Stomach (tissue), 9 donors: ENCODE data around the gene C11orf86. TPM values are rescaled to one million over a fixed set of nuclear protein-coding genes. Genes with fewer than 3 reads are reported as not detected.

ENCODE experiments used
- DNase-seq, 2 donors: peaks; one replicate each; pipeline versions ENCODE4 v3.0.0 to v3.0.0-alpha.2; 2013 to 2019
- H3K27ac ChIP-seq, 5 donors: fragments of 200-600 bp in 4 of 5; sonication (generic) in 4 of 5; one replicate each; pipeline ENCODE4 v1.5.1; 2013 to 2019; ENCODE audit warnings: mild to moderate bottlenecking in 1 of 5, moderate library complexity in 1 of 5
- H3K27me3 ChIP-seq, 3 donors: fragments of 200-600 bp; sonication (generic); one replicate each; pipeline ENCODE4 v1.5.1; 2017 to 2019; ENCODE audit warnings: mixed run types in 1 of 3
- H3K36me3 ChIP-seq, 4 donors: fragments of 200-600 bp; sonication (generic); 1 replicate in 3 of 4; 2 replicates in 1 of 4; pipeline ENCODE4 v1.5.1; 2016 to 2019
- H3K4me1 ChIP-seq, 4 donors: fragments of 200-600 bp; sonication (generic); one replicate each; pipeline ENCODE4 v1.5.1; 2016 to 2019
- H3K4me3 ChIP-seq, 4 donors: fragments of 200-600 bp; sonication (generic) in 3 of 4; one replicate each; pipeline ENCODE4 v1.5.1; 2016 to 2019; ENCODE audit warnings: mild to moderate bottlenecking in 1 of 4
- H3K9me3 ChIP-seq, 4 donors: fragments of 200-600 bp; sonication (generic); one replicate each; pipeline ENCODE4 v1.5.1; 2016 to 2019
- EP300 ChIP-seq: sonication (generic); formaldehyde crosslinking; IDR thresholded peaks from one replicate; pipeline ENCODE4 v1.6.1; 2017; ENCODE audit warnings: antibody characterized with exemption
- POLR2A ChIP-seq, 4 donors: fragments of 450-650 bp; IDR thresholded peaks; one replicate each; pipeline ENCODE4 v1.6.1; 2016; ENCODE audit warnings: antibody characterized with exemption in 4 of 4, control low read depth in 2 of 4, mild to moderate bottlenecking in 1 of 4, moderate library complexity in 1 of 4
- POLR2AphosphoS5 ChIP-seq, 3 donors: sonication (generic); formaldehyde crosslinking; IDR thresholded peaks; one replicate each; pipeline ENCODE4 v1.6.1; 2016; ENCODE audit warnings: antibody characterized with exemption in 3 of 3
- WGBS, 5 donors: extraction: QIAGEN DNeasy Blood & Tissue Kit in 3 of 5; methylation state at CpG; one replicate each; pipeline versions ENCODE4 v1.1.5 to v1.1.7; 2013 to 2018; 5-methylcytosine and 5-hydroxymethylcytosine counted together
- intact Hi-C: fragments of 100-400 bp; cut with DNase I; formaldehyde crosslinking; loops from one replicate; pipeline ENCODE4 v1.15.1; 2023; ENCODE audit warnings: low total_unique reads
- polyA plus RNA-seq, 3 donors: library from polyadenylated mRNA; stranded (reverse); fragments of 200-250 nt; gene quantifications; one replicate each; pipeline ENCODE4 v1.2.3, GENCODE V29; 2013
- total RNA-seq, 5 donors: library from RNA; depleted of rRNA; stranded (reverse); fragments of >200 nt; gene quantifications; one replicate each; pipeline versions ENCODE4 v1.1.0 to v1.2.3, GENCODE V29; 2014 to 2016
- TF ChIP-seq, protein P1 (sequence below), 7 experiments: fragments of 450-650 bp in 4 of 7; fragments of 200-600 bp in 3 of 7; sonication (generic) in 3 of 7; IDR thresholded peaks; one replicate each; pipeline ENCODE4 v1.5.1; 2016 to 2019; ENCODE audit warnings: antibody characterized with exemption in 7 of 7, control low read depth in 2 of 7, mild to moderate bottlenecking in 1 of 7
- donor health status: healthy with polysubstance abuse.
- donor health status: Bipolar disorder and iron deficiency.
- donor health status: healthy.

C11orf86 gene
- total and polyA plus RNA-seq, 8 donors, result 0.37 to 2.9 (median 1.1) TPM; not detected in 5

DNA sequence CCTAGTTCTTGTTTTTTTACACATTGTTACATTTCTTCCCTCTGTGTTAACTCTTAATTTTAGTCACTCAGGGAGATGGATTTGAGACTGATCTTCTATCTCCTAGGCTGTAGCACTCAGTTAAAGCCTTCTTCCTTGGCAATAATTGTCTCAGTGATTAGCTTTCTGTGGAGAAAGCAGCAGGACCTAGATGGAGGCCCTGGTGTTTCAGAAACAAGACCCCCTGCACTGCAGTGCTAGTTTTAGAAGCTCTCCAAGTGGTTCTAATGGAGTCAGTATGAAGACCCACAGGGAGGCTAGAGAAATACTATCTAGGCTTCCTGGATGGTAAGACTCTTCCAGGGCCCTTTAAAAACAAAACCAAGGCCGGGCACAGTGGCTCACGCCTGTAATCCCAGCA lies 12.9 kb upstream of the C11orf86 start:
- no peak for TF ChIP-seq POLR2A (IDR thresholded peaks at IDR 0.05)
- TF ChIP-seq POLR2AphosphoS5 (IDR thresholded peaks at IDR 0.05), result no peak
- TF ChIP-seq, protein P1, sequence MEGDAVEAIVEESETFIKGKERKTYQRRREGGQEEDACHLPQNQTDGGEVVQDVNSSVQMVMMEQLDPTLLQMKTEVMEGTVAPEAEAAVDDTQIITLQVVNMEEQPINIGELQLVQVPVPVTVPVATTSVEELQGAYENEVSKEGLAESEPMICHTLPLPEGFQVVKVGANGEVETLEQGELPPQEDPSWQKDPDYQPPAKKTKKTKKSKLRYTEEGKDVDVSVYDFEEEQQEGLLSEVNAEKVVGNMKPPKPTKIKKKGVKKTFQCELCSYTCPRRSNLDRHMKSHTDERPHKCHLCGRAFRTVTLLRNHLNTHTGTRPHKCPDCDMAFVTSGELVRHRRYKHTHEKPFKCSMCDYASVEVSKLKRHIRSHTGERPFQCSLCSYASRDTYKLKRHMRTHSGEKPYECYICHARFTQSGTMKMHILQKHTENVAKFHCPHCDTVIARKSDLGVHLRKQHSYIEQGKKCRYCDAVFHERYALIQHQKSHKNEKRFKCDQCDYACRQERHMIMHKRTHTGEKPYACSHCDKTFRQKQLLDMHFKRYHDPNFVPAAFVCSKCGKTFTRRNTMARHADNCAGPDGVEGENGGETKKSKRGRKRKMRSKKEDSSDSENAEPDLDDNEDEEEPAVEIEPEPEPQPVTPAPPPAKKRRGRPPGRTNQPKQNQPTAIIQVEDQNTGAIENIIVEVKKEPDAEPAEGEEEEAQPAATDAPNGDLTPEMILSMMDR (IDR thresholded peaks at IDR 0.05), result no peak
- no peak for TF ChIP-seq EP300
- Histone ChIP-seq H3K36me3 (no peaks in the 10 kb centered on the region), H3K4me3 (no peak overlapping the region), H3K9me3 (no peaks in the 10 kb centered on the region), H3K27ac (no peak overlapping the region), H3K4me1 (peaks cover 7 to 17% (median 13%) of the 10 kb centered on the region in 4 donors), H3K27me3 (no peaks in the 10 kb centered on the region)
- intact Hi-C loops, result no loop called here
- no peak for DNase-seq
- 82 to 95% (median 89%) methylated on average over 2 of the region's 2 CpGs for WGBS, 5 donors

DNA sequence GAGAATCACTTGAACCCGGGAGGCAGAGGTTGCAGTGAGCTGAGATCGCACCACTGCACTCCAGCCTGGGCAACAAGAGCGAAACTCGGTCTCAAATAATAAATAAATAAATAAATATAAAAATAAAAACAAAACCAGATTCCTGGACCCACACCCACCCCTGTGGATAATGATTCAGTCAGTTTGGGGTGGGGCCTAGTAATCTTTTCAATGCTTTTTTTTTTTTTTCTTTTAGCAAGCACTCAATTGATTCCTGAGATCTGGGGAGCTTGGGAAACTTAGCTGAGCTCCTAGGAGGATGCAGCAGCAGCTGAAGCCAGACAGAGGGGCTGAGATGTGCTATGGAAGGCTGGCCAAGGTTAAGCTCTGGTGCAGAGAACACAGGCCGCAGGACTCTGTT lies 12.3 kb upstream of the C11orf86 start:
- no peaks in the 10 kb centered on the region for H3K27me3 ChIP-seq
- intact Hi-C loops, result no loop called here
- no peaks in the 10 kb centered on the region for H3K36me3 ChIP-seq
- no peak overlapping the region for H3K4me3 ChIP-seq
- WGBS, 5 donors, result 91 to 98% (median 96%) methylated on average over 4 to 5 of the region's 5 CpGs
- no peak for TF ChIP-seq POLR2A (IDR thresholded peaks at IDR 0.05)
- TF ChIP-seq, protein P1 (IDR thresholded peaks at IDR 0.05), result no peak
- H3K4me1 ChIP-seq, result peaks cover 2 to 11% (median 8%) of the 10 kb centered on the region in 4 donors
- no peak for DNase-seq
- no peaks in the 10 kb centered on the region for H3K9me3 ChIP-seq
- no peak overlapping the region for H3K27ac ChIP-seq

DNA sequence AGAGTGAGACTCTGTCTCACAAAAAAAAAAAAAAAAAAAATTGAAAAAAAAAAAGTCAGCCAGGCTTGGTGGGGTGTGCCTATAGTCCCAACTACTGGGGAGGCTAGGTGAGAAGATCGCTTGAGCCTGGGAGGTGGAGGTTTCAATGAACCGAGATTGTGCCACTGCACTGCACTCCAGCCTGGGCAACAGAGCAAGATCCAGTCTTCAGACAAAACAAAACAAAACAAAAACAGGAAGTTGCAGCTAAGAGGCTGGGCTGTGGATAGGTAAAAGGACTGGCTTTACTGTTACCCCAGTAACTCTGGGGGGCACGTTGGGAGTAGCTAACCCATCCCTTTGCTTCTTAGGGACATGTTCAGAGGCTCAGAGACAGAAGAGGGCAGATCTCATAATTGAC lies 10.6 kb upstream of the C11orf86 start:
- Histone ChIP-seq H3K4me1 (peaks cover 0 to under 1% (median 0%) of the 10 kb centered on the region in 4 donors), H3K36me3 (no peaks in the 10 kb centered on the region), H3K9me3 (no peaks in the 10 kb centered on the region), H3K27me3 (no peaks in the 10 kb centered on the region), H3K27ac (no peak overlapping the region), H3K4me3 (no peak overlapping the region)
- intact Hi-C loops, result no loop called here
- WGBS, 5 donors, result 72 to 86% (median 81%) methylated on average over 3 of the region's 3 CpGs
- no peak for DNase-seq
- TF ChIP-seq, protein P1 (IDR thresholded peaks at IDR 0.05), result no peak
- TF ChIP-seq POLR2A (IDR thresholded peaks at IDR 0.05) (no peak), EP300 (no peak), POLR2AphosphoS5 (IDR thresholded peaks at IDR 0.05) (no peak)

DNA sequence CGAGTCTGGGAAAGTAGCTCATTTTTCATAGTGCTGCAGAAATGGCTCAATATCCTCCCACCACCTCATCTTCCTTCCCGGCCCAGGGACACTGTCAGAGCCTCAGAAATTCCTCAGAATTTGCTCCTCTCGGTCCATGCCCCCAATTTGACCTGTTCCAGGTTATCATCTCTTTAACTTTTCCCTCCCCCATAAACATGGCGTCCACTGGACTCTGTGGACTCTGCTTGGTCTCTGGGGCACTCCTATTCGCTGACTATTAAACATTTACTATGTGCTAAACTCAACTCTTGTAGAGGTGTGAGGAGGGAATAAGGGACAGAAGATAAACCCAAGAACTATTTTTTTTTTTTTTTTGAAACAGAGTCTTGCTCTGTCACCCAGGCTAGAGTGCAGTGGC lies 8.8 kb upstream of the C11orf86 start:
- no peaks in the 10 kb centered on the region for H3K9me3 ChIP-seq
- 65 to 73% (median 70%) methylated on average over 5 of the region's 5 CpGs for WGBS, 5 donors
- H3K27ac ChIP-seq, result no peak overlapping the region
- no peak for DNase-seq
- no peaks in the 10 kb centered on the region for H3K27me3 ChIP-seq
- no peak overlapping the region for H3K4me3 ChIP-seq
- H3K4me1 ChIP-seq, result peaks cover 0 to 3% (median 0%) of the 10 kb centered on the region in 4 donors
- TF ChIP-seq, protein P1 (IDR thresholded peaks at IDR 0.05), result no peak
- TF ChIP-seq EP300, result no peak
- no peak for TF ChIP-seq POLR2AphosphoS5 (IDR thresholded peaks at IDR 0.05)
- TF ChIP-seq POLR2A (IDR thresholded peaks at IDR 0.05), result no peak
- intact Hi-C loops, result no loop called here
- no peaks in the 10 kb centered on the region for H3K36me3 ChIP-seq
